ENCODE measurements around the gene DMAC2L.
"Not testable (repeated sequence)": the region's sequence is repeated elsewhere in the genome, so short reads cannot be mapped to it uniquely, and the experiment has no call there.

Gene DMAC2L

GRCh38 chr14:50311972-50312733, at the start of gene DMAC2L, which contains the start of gene L2HGDH:
Gene DMAC2L, plus strand, starts transcription at chr14:50312324. Its CDS starts 9,164 bp downstream, at chr14:50321488.
Gene L2HGDH, minus strand, starts transcription at chr14:50312229. Its CDS starts 79 bp downstream, at chr14:50312150.
- DNase-seq (ENCODE audit: low spot score), result peak; percentile 90

- DNase-seq (ENCODE audit: low spot score), result no peak
Observed at GRCh38 chr14:50262865-50263264, 49.3 kb upstream of the DMAC2L start.

- no peak for DNase-seq (ENCODE audit: low spot score)
Observed at GRCh38 chr14:50263321-50263720, 48.8 kb upstream of the DMAC2L start.

- no peak for DNase-seq (ENCODE audit: low spot score)
Observed at GRCh38 chr14:50265029-50265428, 47.1 kb upstream of the DMAC2L start.

GRCh38 chr14:50270932-50271331, 41.2 kb upstream of the DMAC2L start:
- DNase-seq (ENCODE audit: low spot score), result no peak

- DNase-seq (ENCODE audit: low spot score), result no peak
Observed at GRCh38 chr14:50272498-50272897, 39.6 kb upstream of the DMAC2L start.

GRCh38 chr14:50285861-50286260, 26.3 kb upstream of the DMAC2L start:
- no peak for DNase-seq (ENCODE audit: low spot score)

- no peak for DNase-seq (ENCODE audit: low spot score)
Observed at GRCh38 chr14:50288146-50288545, 24.0 kb upstream of the DMAC2L start.

GRCh38 chr14:50290306-50290705, 21.8 kb upstream of the DMAC2L start:
- no peak for DNase-seq (ENCODE audit: low spot score)

- DNase-seq (ENCODE audit: low spot score), result no peak
Observed at GRCh38 chr14:50299585-50299984, 12.5 kb upstream of the DMAC2L start.

GRCh38 chr14:50301914-50302313, 10.2 kb upstream of the DMAC2L start:
- no peak for DNase-seq (ENCODE audit: low spot score)

GRCh38 chr14:50303744-50304471, 8.2 kb upstream of the DMAC2L start:
- no peak for DNase-seq (ENCODE audit: low spot score)

GRCh38 chr14:50308363-50308915, 3.7 kb upstream of the DMAC2L start:
- DNase-seq (ENCODE audit: low spot score), result no peak

GRCh38 chr14:50310445-50310844, 1.7 kb upstream of the DMAC2L start:
- DNase-seq (ENCODE audit: low spot score), result no peak

- DNase-seq (ENCODE audit: low spot score), result no peak
Observed at GRCh38 chr14:50311337-50311971, 670 bp upstream of the DMAC2L start.

- peak; percentile 59 for DNase-seq (ENCODE audit: low spot score)
Observed at GRCh38 chr14:50312734-50313054, 570 bp downstream of the DMAC2L start.

GRCh38 chr14:50314098-50314497, 2.0 kb downstream of the DMAC2L start:
- not testable (repeated sequence) for DNase-seq (ENCODE audit: low spot score)

- DNase-seq (ENCODE audit: low spot score), result peak; percentile 42
Observed at GRCh38 chr14:50318031-50318626, 6.0 kb downstream of the DMAC2L start.

- no peak for DNase-seq (ENCODE audit: low spot score)
Observed at GRCh38 chr14:50319293-50319692, 7.2 kb downstream of the DMAC2L start.

- no peak for DNase-seq (ENCODE audit: low spot score)
Observed at GRCh38 chr14:50319721-50320120, 7.6 kb downstream of the DMAC2L start.

GRCh38 chr14:50320283-50320682, 8.2 kb downstream of the DMAC2L start:
- no peak for DNase-seq (ENCODE audit: low spot score)

- DNase-seq (ENCODE audit: low spot score), result peak; percentile 92
Observed at GRCh38 chr14:50321009-50321660, 9.0 kb downstream of the DMAC2L start.

Measured in CD4-positive, alpha-beta T cell treated with Interleukin-2 at 100 ng/mL for 4 hours (primary cell).